ENCODE measurements around the gene BCAS3.

BCAS3 gene

GRCh38 chr17:61129267-61130254, 451.9 kb downstream of the BCAS3 start:
- DNase-seq (ENCODE audit: insufficient read length) (no peak), FAIRE-seq (no peak)
- TF ChIP-seq POLR2A (IDR thresholded peaks at IDR 0.05; ENCODE audit: low read depth, low read length) (no peak), POLR2AphosphoS5 (IDR thresholded peaks at IDR 0.05; ENCODE audit: low read depth, low read length) (no peak), TAF1 (IDR thresholded peaks at IDR 0.05; ENCODE audit: borderline replicate concordance, low read depth, low read length) (no peak)

GRCh38 chr17:61130330-61130729, 452.7 kb downstream of the BCAS3 start:
- FAIRE-seq (no peak), DNase-seq (ENCODE audit: insufficient read length) (no peak)
- TF ChIP-seq POLR2A (IDR thresholded peaks at IDR 0.05; ENCODE audit: low read depth, low read length) (no peak), POLR2AphosphoS5 (IDR thresholded peaks at IDR 0.05; ENCODE audit: low read depth, low read length) (no peak), TAF1 (IDR thresholded peaks at IDR 0.05; ENCODE audit: borderline replicate concordance, low read depth, low read length) (no peak)

- DNase-seq (ENCODE audit: insufficient read length): no peak
- no peak for FAIRE-seq
- TF ChIP-seq POLR2AphosphoS5 (IDR thresholded peaks at IDR 0.05; ENCODE audit: low read depth, low read length) (no peak), POLR2A (IDR thresholded peaks at IDR 0.05; ENCODE audit: low read depth, low read length) (no peak), TAF1 (IDR thresholded peaks at IDR 0.05; ENCODE audit: borderline replicate concordance, low read depth, low read length) (no peak)
Measured at GRCh38 chr17:61131585-61131984, 453.9 kb downstream of the BCAS3 start.

DNA sequence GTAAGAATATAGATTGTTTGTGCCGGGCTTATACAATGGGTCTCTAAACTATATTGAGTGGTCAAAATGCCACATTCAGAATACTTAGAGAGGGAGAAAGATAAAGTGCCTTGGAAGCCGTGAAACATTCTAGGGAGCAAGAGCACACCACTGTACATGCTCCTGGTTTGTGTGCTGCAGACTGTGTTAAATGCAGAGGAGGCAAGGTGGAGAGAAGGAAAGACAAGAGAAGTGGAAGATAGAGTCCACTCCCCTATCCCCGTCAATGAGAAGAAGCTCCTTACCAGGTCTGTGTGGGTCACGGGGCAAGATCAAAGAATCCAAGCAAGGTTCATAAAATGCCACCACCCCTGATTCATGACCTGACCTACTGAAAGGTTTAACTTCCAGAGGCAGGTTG, 454.9 kb downstream of the BCAS3 start:
- FAIRE-seq (no peak), DNase-seq (ENCODE audit: insufficient read length) (no peak)
- TF ChIP-seq TAF1 (IDR thresholded peaks at IDR 0.05; ENCODE audit: borderline replicate concordance, low read depth, low read length) (no peak), POLR2AphosphoS5 (IDR thresholded peaks at IDR 0.05; ENCODE audit: low read depth, low read length) (no peak), POLR2A (IDR thresholded peaks at IDR 0.05; ENCODE audit: low read depth, low read length) (no peak)

DNA sequence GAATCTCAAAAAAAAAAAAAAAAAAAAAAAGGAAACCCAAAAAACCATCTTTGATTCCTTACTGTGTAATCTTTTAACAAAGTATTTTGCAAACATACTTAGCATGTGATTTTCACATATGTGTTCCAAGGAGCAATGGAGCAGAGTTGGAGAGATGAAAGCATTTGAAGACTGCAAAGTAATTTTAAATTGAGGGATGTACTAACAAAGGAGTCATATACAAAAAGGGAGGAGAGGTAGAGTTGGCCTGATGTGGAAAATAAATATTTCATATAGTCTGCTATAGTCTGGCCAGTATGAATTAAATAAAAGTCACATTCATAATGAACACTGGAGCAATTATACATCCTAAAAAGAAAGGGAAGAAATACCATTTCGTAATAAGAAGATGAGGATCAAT, 456.2 kb downstream of the BCAS3 start:
- TF ChIP-seq POLR2A (IDR thresholded peaks at IDR 0.05; ENCODE audit: low read depth, low read length): no peak
- TF ChIP-seq TAF1 (IDR thresholded peaks at IDR 0.05; ENCODE audit: borderline replicate concordance, low read depth, low read length): no peak
- TF ChIP-seq POLR2AphosphoS5 (IDR thresholded peaks at IDR 0.05; ENCODE audit: low read depth, low read length): no peak
- no peak for FAIRE-seq
- DNase-seq (ENCODE audit: insufficient read length): no peak

DNA sequence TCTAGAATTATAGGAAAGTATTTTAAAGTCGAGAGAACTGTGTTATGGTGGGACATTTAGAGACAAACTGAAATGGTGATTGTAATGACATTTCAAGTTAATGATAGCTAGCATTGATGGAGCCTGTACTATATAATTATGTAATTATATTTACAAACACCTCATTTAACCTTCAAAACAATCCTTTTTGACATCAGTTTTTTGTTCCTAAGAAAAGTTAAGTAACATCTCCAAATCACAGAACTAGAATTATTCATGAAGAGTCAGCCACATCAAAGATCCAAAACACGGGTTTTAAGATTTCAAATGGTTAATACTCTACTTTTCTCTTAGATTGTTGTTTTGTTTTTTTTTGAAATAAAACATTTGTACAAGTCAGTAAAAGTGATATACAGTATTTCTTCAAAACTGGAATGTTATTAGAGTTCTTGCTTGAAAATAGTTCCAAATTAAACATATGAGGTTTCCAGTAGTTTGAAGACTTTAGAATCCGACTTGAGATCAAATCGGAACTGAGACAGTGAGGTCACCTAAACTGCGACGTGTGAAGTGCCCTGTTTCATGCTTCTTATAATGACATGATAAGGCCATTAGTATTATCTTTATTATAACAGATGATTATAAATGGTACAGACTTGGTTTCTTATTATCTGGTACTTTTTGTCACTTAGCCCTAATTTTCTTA, 457.0 kb downstream of the BCAS3 start:
- FAIRE-seq: no peak
- no peak for DNase-seq (ENCODE audit: insufficient read length)
- TF ChIP-seq POLR2A (IDR thresholded peaks at IDR 0.05; ENCODE audit: low read depth, low read length): no peak
- no peak for TF ChIP-seq TAF1 (IDR thresholded peaks at IDR 0.05; ENCODE audit: borderline replicate concordance, low read depth, low read length)
- TF ChIP-seq POLR2AphosphoS5 (IDR thresholded peaks at IDR 0.05; ENCODE audit: low read depth, low read length): no peak

GRCh38 chr17:61135782-61136181, 458.1 kb downstream of the BCAS3 start:
- no peak for TF ChIP-seq POLR2AphosphoS5 (IDR thresholded peaks at IDR 0.05; ENCODE audit: low read depth, low read length)
- no peak for TF ChIP-seq POLR2A (IDR thresholded peaks at IDR 0.05; ENCODE audit: low read depth, low read length)
- TF ChIP-seq TAF1 (IDR thresholded peaks at IDR 0.05; ENCODE audit: borderline replicate concordance, low read depth, low read length): no peak
- DNase-seq (ENCODE audit: insufficient read length): no peak
- FAIRE-seq: no peak

- no peak for FAIRE-seq
- DNase-seq (ENCODE audit: insufficient read length): no peak
- TF ChIP-seq POLR2AphosphoS5 (IDR thresholded peaks at IDR 0.05; ENCODE audit: low read depth, low read length): no peak
- TF ChIP-seq TAF1 (IDR thresholded peaks at IDR 0.05; ENCODE audit: borderline replicate concordance, low read depth, low read length): no peak
- no peak for TF ChIP-seq POLR2A (IDR thresholded peaks at IDR 0.05; ENCODE audit: low read depth, low read length)
Measured at GRCh38 chr17:61136296-61136695, 458.6 kb downstream of the BCAS3 start.

GRCh38 chr17:61139219-61139618, 461.6 kb downstream of the BCAS3 start:
- peak; percentile 89 for FAIRE-seq
- DNase-seq (ENCODE audit: insufficient read length): peak; percentile 36

GRCh38 chr17:61140081-61140786, 462.6 kb downstream of the BCAS3 start:
- DNase-seq (ENCODE audit: insufficient read length) (no peak), FAIRE-seq (no peak)
- TF ChIP-seq POLR2AphosphoS5 (IDR thresholded peaks at IDR 0.05; ENCODE audit: low read depth, low read length): no peak
- no peak for TF ChIP-seq TAF1 (IDR thresholded peaks at IDR 0.05; ENCODE audit: borderline replicate concordance, low read depth, low read length)
- TF ChIP-seq POLR2A (IDR thresholded peaks at IDR 0.05; ENCODE audit: low read depth, low read length): no peak

More at GRCh38 chr17:61139219-61139618, 461.6 kb downstream of the BCAS3 start:
- no peak for TF ChIP-seq POLR2A (IDR thresholded peaks at IDR 0.05; ENCODE audit: low read depth, low read length)
- TF ChIP-seq POLR2AphosphoS5 (IDR thresholded peaks at IDR 0.05; ENCODE audit: low read depth, low read length): no peak
- TF ChIP-seq TAF1 (IDR thresholded peaks at IDR 0.05; ENCODE audit: borderline replicate concordance, low read depth, low read length): no peak

GRCh38 chr17:61143026-61143425, 465.4 kb downstream of the BCAS3 start:
- TF ChIP-seq TAF1 (IDR thresholded peaks at IDR 0.05; ENCODE audit: borderline replicate concordance, low read depth, low read length) (no peak), POLR2A (IDR thresholded peaks at IDR 0.05; ENCODE audit: low read depth, low read length) (no peak), POLR2AphosphoS5 (IDR thresholded peaks at IDR 0.05; ENCODE audit: low read depth, low read length) (no peak)
- DNase-seq (ENCODE audit: insufficient read length): no peak
- no peak for FAIRE-seq
